Tibial nerve (tissue), 3 donors: ENCODE results near the gene NTF3.
"Not testable (repeated sequence)": the region's sequence is repeated elsewhere in the genome, so short reads cannot be mapped to it uniquely, and the experiment has no call there.

Experiments used
- CTCF ChIP-seq, 5 experiments: fragments of 200-600 bp in 3 of 5; fragments of 450-650 bp in 2 of 5; sonication (generic) in 3 of 5; IDR thresholded peaks; one replicate each; pipeline ENCODE4 v1.5.1; 2016 to 2019; ENCODE audit warnings: antibody characterized with exemption in 5 of 5, mild to moderate bottlenecking in 3 of 5, moderate library complexity in 2 of 5
- POLR2A ChIP-seq, 2 donors: fragments of 450-650 bp; IDR thresholded peaks; one replicate each; pipeline ENCODE4 v1.6.1; 2017; ENCODE audit warnings: antibody characterized with exemption in 2 of 2, mild to moderate bottlenecking in 2 of 2, moderate library complexity in 2 of 2

- TF ChIP-seq CTCF, POLR2A (IDR thresholded peaks at IDR 0.05): not testable (repeated sequence)
These were observed 105.2 kb downstream of the NTF3 start for GRCh38 chr12:5537026-5537615.
